Renal pelvis (tissue), 4 donors: Measurements from ENCODE around the gene ASB1. TPM values are rescaled to one million over a fixed set of nuclear protein-coding genes. Genes with fewer than 3 reads are reported as not detected.
"Not testable (repeated sequence)": the region's sequence is repeated elsewhere in the genome, so short reads cannot be mapped to it uniquely, and the experiment has no call there.

ENCODE experiments used
- DNase-seq: peaks from one replicate; pipeline ENCODE4 v3.0.0-alpha.2; 2013
- polyA plus RNA-seq, 3 donors: library from polyadenylated mRNA; unstranded; fragments of 120-200 nt; gene quantifications; one replicate each; pipeline ENCODE4 v1.2.1, GENCODE V29; 2013; ENCODE audit not compliant: insufficient read length in 3 of 3

Gene ASB1
- polyA plus RNA-seq, 3 donors, result 27.4 to 30.3 (median 30.0) TPM

DNA sequence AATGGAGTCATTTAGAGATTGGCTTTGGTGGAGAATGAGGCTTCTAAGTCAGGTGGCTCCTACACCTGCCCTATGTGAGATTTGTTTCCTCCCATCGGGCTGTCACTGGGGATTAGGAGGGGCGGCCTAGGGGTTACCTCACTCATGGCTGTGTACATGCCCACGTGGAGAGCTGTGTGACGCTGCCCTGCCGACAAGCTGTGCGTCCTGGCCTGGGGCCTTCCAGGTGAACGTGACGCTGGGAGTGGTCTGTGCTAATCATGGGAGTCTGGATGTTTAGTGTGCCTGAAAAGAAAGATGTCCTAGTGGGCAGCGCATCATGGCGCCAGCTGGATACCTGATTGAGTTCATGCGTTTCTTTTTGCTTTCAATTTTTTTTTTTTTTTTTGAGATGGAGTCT lies 14.0 kb downstream of the ASB1 start:
- no peak for DNase-seq

DNA sequence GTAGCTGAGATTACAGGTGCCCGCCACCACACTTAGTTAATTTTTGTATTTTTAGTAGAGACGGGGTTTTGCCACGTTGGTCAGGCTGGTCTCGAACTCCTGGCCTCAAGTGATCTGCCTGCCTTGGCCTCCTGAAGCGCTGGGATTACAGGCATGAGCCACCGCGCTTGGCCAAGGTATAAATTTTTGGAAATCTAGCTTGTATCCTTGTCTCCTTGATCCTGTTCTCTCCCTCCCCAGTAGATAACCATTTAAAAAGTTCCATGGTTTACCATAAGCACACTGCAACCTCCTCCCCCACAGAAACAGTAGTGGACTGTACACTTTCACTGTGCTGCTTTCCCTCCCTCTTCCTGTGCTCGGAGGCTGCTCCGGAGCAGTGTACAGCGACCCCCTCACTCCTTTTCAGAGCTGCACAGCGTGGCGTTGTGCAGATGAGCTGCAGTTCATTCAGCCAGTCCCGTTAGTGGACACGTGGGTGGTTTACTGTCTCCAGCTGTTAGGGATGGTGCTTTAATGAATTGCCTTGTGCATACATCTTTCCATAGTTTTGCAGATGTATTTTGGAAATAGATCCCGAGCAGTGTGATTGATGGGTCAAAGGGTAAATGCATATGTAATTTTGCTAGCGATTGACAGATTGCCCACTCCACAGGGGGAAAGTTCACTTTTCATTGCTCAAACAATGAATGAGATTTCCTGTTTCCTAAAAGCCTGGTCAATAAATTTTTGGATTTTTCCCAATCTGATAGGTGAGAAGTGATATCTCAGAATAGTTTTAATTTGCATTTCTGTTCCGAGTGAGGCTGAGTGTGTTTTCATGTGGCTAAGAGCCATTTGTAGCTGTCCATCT lies 14.8 kb downstream of the ASB1 start:
- no peak for DNase-seq

DNA sequence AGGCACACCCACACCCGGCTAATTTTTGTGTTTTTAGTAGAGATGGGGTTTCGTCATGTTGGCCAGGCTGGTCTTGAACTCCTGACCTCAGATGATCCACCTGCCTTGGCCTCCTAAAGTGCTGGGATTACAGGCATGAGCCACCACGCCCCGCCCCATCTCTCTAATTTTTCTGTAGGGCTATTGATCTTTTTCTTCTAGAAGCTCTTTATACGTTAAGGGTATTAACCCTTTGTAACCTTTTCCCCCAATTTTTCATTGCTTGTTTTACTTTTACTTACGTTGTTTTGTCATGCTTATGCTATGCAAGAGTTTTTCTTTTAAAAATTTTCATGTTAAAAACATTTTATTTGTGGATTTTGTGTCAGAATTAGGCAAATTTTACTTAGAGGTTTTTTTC lies 15.5 kb downstream of the ASB1 start:
- not testable (repeated sequence) for DNase-seq

DNA sequence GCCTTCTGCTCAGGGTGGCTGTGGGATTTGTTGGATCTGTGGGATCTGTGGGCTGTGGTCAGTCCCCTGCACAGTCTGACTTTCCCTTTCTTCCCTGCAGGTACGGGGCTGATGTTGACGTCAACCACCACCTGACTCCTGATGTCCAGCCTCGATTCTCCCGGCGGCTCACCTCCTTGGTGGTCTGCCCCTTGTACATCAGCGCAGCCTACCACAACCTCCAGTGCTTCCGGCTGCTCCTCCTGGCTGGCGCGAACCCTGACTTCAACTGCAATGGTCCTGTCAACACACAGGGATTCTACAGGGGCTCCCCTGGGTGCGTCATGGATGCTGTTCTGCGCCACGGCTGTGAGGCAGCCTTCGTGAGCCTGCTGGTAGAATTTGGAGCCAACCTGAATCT lies 17.5 kb downstream of the ASB1 start:
- DNase-seq, result no peak

DNA sequence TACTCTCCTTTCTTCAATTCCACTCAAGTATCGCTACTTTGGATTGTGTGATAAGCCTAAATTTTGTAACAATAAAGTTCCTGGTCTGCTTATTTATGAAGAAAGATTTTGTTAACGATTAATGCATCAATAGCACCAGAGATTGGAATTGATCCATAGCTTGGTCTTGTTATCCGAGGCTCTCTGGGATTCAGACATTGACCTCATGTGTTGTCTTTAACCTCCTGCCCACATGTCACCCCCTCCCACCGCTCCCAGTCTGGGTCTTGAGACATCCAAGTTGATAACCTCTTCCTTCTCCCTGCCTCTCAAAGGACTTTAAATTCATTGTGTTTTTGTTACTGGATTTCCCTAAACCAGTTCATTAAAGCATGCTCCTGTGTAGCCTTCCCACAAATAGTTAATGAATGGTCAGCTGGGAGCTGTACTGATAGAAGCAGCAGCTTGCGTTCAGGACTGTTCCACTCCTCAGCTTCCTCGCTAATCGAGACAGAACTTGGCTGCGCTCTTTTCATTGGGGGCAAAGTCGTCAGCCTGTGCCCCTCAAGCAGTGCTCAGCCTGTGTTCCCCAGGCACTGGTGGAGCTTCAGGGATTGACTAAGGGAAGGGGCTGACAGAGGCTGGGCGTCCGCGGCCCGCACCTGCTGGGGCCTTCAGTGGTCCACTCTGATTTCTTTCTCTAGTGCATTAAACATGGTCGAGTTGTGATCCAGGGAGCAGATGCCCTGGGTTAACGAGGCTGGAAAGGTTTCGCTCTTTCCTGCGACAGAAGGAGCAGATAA lies 18.9 kb downstream of the ASB1 start:
- DNase-seq, result no peak

DNA sequence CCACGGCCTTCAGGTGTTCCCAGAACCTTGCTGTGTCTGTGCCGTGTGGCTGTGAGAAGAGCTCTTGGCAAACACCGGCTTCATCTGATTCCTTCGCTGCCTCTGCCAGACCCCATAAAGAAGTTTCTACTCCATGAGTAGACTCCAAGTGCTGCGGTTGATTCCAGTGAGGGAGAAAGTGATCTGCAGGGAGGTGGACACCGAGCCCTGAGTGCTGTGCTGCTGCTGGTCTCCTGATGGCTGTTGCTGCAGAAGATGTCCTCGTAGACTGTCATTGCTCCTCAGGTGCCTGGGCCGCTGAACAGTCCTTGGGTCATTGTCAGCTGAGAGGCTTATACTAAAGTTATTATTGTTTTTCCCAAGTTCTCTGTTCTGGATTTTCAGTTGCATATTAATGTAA lies 19.6 kb downstream of the ASB1 start:
- no peak for DNase-seq

DNA sequence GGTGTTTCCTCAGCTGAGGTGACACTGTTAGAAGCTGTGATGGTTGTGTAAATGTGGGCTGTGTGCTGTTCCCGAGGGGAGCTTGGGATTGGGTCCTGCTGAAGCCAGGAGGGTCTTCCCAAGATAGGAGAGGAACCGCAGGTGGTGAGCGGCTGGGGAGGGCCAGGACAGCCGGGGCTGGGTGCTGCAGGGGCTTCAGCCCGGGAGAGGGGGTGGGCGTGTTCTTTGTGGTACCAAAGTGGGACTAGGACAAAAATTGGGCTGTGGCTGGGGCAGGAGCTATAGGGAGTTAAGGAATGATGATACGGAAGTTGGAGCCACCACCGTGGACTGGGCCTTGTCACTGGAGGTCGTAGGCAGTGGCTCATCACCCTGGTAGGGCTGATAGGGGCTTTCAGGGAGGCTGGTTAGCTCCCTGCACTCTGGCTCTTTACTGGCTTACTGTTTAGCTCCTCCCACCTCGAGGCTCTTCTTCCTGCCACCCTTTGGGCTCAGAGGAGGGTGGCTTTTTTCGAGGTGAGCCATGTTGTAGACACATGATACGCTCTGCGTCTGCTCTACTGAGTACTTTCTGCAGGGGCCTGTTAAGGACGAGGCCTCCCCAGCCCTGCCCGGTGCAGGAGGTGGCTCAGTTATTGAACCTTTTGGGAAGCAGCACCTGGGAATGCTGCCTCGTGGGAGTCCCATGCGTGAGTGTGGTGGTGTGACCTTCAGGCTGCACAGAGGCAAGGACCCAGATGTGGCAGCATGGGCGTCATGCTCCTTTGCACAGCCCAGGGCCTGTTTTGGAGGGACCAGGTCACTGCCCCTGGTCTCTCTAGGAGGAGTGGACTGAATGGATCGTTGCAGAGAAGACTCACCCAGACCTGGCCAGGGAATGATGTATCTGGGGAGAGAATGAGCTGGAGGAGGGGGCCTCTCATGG lies 21.6 kb downstream of the ASB1 start:
- DNase-seq, result no peak

DNA sequence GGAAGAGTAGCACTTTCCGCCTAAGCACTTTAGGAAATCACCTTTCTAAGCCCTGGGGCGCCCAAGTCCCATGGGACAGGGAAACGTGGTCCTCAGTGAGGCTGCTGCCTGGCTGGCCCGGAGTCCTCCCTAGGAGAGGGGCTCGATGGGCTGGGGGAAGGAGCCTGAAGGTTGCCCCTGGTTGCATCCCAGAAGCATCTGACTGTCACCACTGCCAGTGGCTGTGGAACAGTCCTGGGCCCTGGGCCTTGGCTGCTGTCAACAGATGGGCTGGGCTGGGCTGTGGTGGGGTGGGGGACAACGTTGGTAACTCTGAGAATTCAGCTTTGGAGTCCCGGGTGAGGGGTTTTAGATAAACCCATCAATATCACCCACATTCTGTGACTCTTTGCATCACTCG lies 22.5 kb downstream of the ASB1 start:
- no peak for DNase-seq

DNA sequence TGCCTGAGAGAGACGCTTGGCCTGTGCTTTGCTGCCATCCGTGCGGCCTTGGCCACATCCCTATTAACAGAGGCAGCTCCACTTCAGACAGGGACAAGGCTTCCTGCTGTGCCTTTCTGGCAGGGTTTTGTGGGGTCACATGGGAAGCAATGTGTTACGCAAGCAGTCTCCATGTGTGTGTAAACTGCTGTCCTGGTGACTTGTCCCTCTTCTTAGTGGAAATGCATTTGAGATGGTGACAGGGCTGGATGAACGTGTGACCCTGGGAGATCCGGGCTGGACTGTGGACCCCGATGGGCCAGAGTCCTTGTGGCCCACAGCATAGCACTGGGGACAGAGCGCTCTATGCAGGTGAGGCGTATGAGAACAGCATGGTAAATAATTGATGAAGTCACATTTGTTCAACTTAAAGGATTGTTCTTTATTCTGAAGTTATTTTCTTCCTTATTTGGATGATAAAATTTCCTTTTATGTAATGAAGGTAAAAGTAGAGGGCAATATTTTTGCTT lies 23.2 kb downstream of the ASB1 start:
- no peak for DNase-seq

DNA sequence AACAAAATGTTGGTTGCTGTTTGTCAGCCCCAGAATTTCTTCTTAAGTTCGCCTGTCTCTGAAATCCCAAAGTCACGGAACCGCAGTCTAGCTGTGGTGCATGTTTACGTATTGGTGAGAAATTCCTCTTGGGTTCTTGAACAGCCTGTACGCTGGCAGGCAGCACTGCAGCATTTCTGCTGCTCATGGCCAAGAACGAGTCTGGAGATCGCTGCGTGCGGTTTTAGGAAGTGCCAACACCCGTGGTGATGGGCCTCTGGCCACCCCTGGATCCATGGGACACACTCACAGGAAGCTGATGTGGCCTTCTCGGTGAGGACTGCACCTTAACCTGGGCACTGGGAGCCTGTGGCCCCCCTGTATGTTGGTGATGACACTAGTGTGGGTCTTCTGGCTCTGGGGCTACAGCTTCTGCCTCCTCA lies 23.7 kb downstream of the ASB1 start:
- no peak for DNase-seq

DNA sequence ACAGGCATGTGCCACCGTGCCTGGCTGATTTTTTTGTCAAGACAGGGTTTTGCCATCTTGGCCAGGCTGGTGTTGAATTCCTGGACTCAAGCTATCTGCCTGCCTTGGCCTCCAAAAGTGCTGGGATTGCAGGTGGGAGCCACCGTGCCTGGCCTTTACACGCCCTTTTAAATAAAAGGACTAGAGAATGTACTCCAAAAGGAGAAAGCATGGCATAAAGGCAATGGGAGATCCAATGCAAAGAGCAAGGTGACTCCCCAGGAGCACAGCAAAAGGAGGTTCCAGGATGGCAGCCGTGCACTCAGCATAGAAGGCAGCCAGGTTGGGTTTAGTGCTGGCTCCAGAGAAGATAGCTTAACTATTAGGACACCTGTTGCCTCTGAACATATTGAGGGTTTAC lies 27.1 kb downstream of the ASB1 start:
- no peak for DNase-seq

DNA sequence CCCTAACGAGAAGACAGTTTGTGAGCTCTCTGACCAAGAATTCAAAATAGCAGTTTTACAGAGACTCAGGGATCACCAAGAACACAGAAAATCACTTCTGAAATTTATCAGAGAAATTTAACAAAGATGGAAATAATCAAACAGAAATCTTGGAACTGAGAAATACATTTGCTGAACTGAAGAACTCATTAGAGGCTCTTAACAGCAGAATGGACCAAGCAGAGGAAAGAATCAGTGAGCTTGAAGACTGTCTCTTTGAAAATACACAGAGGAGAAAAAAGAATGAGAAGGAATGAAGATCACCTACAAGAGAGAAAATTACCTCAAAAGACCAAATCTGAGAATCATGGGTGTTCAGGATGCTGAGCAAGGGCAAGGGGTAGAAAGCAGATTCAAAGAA lies 29.7 kb downstream of the ASB1 start:
- DNase-seq, result no peak

DNA sequence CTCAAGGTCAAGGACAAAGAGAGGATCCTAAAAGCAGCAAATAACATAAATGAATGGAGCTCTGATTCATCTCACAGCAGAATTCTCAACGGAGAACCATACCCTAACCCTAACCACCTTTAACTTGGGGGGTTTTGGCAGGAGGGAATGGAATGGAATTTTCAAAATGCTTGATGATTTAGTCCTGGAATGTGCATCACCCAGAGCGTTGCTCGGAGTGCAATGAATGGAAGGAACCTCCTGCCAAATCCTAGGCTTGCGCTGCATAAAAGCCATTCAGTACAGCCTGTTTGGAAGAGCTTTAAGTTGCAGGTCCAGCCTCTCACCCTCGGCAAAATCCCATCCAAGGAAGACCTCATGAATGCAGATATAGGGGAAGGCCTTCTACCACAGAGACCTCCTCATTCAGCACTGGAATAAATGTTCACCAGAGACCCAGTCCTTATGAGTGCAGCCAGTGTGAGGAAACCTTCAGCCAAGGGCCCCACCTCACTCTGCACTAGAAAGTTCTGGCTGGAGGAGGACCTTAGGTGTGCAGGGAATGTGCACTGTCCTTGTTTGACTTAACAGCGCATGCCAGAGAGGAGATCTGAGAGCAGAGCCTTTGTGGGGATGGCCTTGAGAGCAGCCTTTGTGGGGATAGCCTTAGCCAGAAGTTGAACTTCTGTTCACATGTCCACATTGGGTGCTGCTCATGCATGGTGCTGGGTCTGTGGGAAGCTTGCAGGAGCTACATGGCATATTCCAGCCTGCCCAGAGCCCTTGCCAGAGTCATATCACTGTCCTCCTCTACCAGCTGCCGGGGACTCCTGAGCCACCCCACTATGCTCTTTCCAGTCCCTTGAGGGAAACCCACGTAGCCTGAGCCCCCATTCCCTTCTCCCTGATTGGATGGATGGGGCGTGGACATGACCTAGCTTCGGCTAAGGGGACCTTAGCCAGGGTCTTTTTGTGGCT lies 30.5 kb downstream of the ASB1 start:
- DNase-seq, result no peak

DNA sequence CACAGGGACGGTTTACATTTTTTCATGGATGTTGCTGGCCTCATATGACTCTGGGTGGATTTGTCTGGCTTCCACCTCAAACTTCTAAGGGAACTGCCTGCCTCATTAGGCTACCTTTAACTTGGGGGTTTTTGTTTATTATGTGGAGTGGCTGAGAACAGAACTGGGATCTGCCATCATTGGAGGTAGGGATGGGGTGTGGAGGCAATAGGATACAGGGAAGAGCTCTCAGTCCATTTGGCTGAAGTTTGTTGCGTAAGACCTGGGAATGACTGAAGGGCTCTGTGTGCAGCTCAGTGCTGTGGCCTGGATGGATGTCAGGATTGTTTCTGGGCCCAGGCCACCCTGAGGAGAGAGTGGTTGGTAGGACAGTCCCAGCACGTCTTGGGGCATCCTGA lies 31.2 kb downstream of the ASB1 start:
- DNase-seq, result no peak

DNA sequence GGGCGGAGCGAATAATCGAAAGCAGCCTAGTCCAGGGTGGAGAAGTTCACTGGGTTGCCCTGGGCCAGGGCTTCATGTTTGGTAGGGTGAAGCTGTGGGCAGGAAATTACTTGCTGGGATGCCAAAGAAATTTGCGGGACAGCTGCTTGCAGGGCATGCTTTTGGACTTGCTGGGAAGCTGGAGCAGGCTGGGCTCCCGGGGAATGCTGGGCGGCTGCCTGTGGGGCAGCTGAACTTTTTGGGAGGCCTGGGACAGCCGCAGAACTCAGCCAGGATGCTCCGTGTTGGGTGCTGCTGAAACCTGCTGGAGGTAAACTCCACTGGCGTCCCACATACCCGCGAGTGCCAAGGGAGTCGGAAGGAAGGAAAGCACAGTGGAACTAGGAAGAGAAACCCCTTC lies 31.9 kb downstream of the ASB1 start:
- no peak for DNase-seq

DNA sequence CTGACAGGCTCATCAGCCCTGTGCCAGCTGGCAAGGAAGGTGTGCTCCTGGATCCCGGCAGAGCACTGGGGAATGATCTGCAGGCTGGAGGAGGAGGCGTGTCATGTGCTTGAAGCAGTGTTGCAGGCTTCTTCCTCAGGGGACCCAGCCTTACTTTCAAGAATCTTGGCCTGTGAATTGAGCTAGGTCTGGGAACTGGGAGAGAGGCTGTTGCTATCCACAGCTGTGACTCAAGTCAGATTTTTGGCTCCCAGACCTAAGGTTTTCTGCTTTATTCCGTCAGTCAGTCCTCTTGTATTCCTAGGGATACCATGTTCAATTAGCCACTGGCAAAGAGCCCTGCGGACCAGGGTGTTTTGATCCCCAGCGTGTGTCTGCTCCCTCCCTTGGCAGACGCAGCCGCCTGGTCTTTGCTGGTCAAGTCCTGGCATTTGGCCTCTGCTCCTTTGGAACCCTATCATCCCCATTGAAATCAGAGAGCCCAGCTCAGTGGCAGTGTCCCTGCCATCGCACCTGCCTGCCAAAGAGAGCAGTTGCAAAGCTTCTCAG lies 32.4 kb downstream of the ASB1 start:
- no peak for DNase-seq

DNA sequence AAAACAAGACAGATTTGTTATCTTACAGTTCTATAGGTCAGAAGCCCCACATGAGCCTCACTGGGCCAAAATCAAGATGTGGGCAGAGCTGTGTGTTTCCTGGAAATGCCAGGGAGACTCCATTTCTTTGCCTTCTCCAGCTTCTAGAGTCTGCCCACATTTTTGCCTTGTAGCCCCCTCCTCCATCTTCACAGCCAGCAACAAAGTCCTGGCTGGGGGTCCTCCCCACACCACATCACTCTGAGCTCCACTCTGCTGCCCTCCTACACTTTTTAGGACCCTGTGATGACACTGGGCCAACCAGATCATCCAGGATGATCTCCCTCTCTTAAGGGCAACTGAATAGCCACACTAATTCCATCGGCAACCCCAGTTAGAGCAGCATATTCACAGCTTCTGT lies 34.3 kb downstream of the ASB1 start:
- DNase-seq, result no peak

DNA sequence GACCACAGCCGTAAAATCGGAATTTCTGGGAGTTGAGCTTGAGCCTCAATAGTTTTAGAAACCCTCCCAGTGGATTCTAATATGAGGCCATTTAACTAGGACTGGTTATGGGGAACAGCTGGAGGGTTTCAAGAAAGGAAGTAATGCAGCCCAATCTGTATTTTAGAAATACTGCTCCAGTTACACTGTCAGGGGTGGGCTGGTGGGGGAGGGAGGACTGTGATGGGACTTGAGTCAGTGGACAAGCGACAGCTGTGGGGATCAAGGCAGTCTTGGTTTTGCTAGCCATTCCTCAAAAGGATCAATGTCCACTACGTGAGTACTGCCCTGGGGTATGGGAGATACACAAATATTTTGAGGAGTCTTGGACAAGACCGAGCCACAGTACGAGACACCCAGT lies 34.8 kb downstream of the ASB1 start:
- DNase-seq, result peak; percentile 80

DNA sequence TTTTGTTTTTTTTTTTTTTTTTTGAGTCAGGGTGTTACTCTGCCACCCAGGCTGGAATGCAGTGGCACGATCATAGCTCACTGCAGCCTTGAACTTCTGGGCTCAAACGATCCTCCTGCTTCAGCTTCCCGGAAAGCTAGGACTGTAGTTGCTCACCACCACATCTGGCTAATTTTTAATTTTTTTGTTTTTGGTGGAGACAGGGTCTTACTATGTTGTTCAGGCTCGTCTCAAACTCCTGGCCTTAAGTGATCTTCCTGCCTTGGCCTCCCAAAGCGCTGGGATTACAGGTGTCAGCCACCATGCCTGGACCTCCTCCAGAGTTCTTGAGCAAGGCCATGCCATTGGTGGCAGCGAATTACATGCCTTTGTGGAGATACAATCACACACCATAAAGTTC lies 35.2 kb downstream of the ASB1 start:
- DNase-seq, result no peak

DNA sequence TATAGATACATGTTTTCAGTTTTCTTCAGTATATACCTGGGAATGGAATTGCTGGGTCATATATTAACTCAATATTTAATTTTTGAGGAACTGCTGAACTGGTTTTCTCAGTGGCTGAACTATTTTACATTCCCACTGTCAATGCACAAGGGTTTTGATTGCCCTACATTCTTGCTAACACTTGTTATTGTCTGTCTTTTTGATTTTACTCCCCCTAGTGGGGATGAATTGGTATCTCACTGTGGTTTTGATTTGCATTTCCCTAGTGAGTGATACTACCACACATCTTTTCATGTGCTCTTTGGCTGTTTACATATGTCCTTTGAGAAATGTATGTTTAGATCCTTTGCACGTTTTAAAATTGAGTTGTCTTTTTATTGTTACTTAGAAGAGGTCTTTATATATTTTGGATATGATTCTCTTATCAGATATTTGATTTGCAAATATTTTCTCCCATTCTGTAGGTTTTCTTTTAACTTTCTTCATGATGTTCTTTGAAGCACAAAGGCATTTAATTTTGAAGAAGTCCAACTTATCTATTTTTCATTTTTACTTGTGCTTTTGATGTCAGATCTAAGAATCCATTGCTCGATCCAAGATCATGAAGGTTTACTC lies 36.2 kb downstream of the ASB1 start:
- DNase-seq, result no peak
